Naive thymus-derived CD4-positive, alpha-beta T cell (primary cell): ENCODE measurements around the gene LBX2. TPM values are rescaled to one million over a fixed set of nuclear protein-coding genes. Genes with fewer than 3 reads are reported as not detected.
"Not testable (repeated sequence)": the region's sequence is repeated elsewhere in the genome, so short reads cannot be mapped to it uniquely, and the experiment has no call there.

Experiments
- ATAC-seq: fragments of 150-1000 bp; cut with Tn5 transposase; 2 replicates; pipeline ENCODE4 v1.10.0; 2021; ENCODE audit warnings: mild to moderate bottlenecking, moderate library complexity
- CTCF ChIA-PET: fragments of 350-600 bp; sonication (Branson Sonifier 250); formaldehyde crosslinking; loops from one replicate; lab custom pipeline; 2021; ENCODE audit warnings: antibody characterized with exemption; lab: Charles Lee
- POLR2A ChIA-PET: fragments of 350-600 bp; sonication (Branson Sonifier 250); formaldehyde crosslinking; loops from one replicate; lab custom pipeline; 2021; ENCODE audit warnings: antibody characterized with exemption, inconsistent platforms; lab: Charles Lee
- DNase-seq, 9 donors: peaks; one replicate each; pipeline versions ENCODE4 v3.0.0 to v3.0.0-alpha.2; 2020 to 2022; ENCODE audit warnings: mixed read lengths in 1 of 9
- H3K27ac ChIP-seq: one replicate; pipeline ENCODE4 v1.7.0; 2013; ENCODE audit warnings: mild to moderate bottlenecking, low read depth, low read length, moderate library complexity
- H3K27me3 ChIP-seq, 2 donors: one replicate each; pipeline ENCODE4 v1.7.0; 2013; ENCODE audit warnings: low read length in 2 of 2, mild to moderate bottlenecking in 2 of 2, moderate library complexity in 2 of 2; ENCODE audit not compliant: control insufficient read depth in 2 of 2, insufficient read depth in 2 of 2
- H3K36me3 ChIP-seq, 3 experiments: 1 replicate in 2 of 3; 2 replicates in 1 of 3; pipeline ENCODE4 v1.7.0; 2013; ENCODE audit warnings: low read length in 3 of 3, mild to moderate bottlenecking in 3 of 3, moderate library complexity in 1 of 3; ENCODE audit not compliant: insufficient read depth in 3 of 3, control insufficient read depth in 2 of 3
- H3K4me1 ChIP-seq, 2 donors: one replicate each; pipeline ENCODE4 v1.7.0; 2013; ENCODE audit warnings: low read length in 2 of 2, mild to moderate bottlenecking in 2 of 2, moderate library complexity in 1 of 2; ENCODE audit not compliant: control insufficient read depth in 2 of 2, insufficient read depth in 2 of 2
- H3K4me3 ChIP-seq: 2 replicates; pipeline ENCODE4 v1.7.0; 2013; ENCODE audit warnings: mild to moderate bottlenecking, low read length
- H3K9me3 ChIP-seq, 3 experiments: 1 replicate in 2 of 3; 2 replicates in 1 of 3; pipeline ENCODE4 v1.7.0; 2013; ENCODE audit warnings: low read length in 3 of 3; ENCODE audit not compliant: control insufficient read depth in 2 of 3
- H3K27ac Mint-ChIP-seq, 9 donors: one replicate each; pipeline ENCODE4 v1.8.0; 2020 to 2022; ENCODE audit warnings: mixed read lengths in 9 of 9, mild to moderate bottlenecking in 8 of 9, moderate library complexity in 5 of 9, inconsistent platforms in 2 of 9
- H3K27me3 Mint-ChIP-seq, 5 donors: one replicate each; pipeline ENCODE4 v1.8.0; 2021 to 2022; ENCODE audit warnings: mixed read lengths in 5 of 5, mild to moderate bottlenecking in 1 of 5
- H3K36me3 Mint-ChIP-seq, 5 donors: one replicate each; pipeline ENCODE4 v1.8.0; 2020 to 2022; ENCODE audit warnings: mixed read lengths in 5 of 5, mild to moderate bottlenecking in 3 of 5, inconsistent platforms in 1 of 5
- H3K4me1 Mint-ChIP-seq, 7 donors: one replicate each; pipeline ENCODE4 v1.8.0; 2020 to 2022; ENCODE audit warnings: mixed read lengths in 7 of 7, mild to moderate bottlenecking in 3 of 7, inconsistent platforms in 1 of 7
- H3K4me3 Mint-ChIP-seq, 10 donors: one replicate each; pipeline ENCODE4 v1.8.0; 2020 to 2022; ENCODE audit warnings: mild to moderate bottlenecking in 10 of 10, mixed read lengths in 10 of 10, moderate library complexity in 6 of 10, inconsistent platforms in 2 of 10
- H3K9me3 Mint-ChIP-seq, 11 donors: one replicate each; pipeline ENCODE4 v1.8.0; 2020 to 2022; ENCODE audit warnings: mixed read lengths in 11 of 11, mild to moderate bottlenecking in 4 of 11, inconsistent platforms in 1 of 11, moderate library complexity in 1 of 11
- intact Hi-C, 2 donors: fragments of 100-400 bp; cut with micrococcal nuclease; formaldehyde crosslinking; loops; one replicate each; pipeline ENCODE4 v1.15.1; 2023
- polyA plus RNA-seq, 2 donors: library from polyadenylated mRNA; unstranded; fragments of 300-500 nt; fragmentation: Illumina TruSeq; gene quantifications; one replicate each; pipeline ENCODE4 v1.2.3, GENCODE V29; 2021
- total RNA-seq, 6 experiments: library from RNA in 5 of 6; stranded (reverse) in 5 of 6; gene quantifications; 1 replicate in 5 of 6; 2 replicates in 1 of 6; pipeline ENCODE4 v1.2.3 and lab custom pipeline; 2021 to 2026

The LBX2 gene
- total and polyA plus RNA-seq, 7 experiments from 2014 or later: 0.44 to 0.65 TPM; not detected in 5

- Histone ChIP-seq H3K4me3 (no peak overlapping the region), H3K27me3 (no peaks in the 10 kb centered on the region), H3K9me3 (no peaks in the 10 kb centered on the region), H3K4me1 (no peaks in the 10 kb centered on the region), H3K27ac (no peak overlapping the region), H3K36me3 (peaks cover 5 to 71% (median 8%) of the 10 kb centered on the region in 3 experiments)
- no peak overlapping the region for H3K4me3 Mint-ChIP-seq
- no peak overlapping the region for H3K27ac Mint-ChIP-seq
- intact Hi-C loops: loop anchor here in 1 of 2 donors (10.0 kb wide), 1 partner anchor 1255 kb away; the partner anchor contains the start of genes CCT7 and PRADC1
- POLR2A ChIA-PET: interaction anchor here (1.0 kb wide), 1 partner anchor 17 kb away, joined by 3 read pairs; the partner anchor contains the start of gene MRPL53
- H3K4me1 Mint-ChIP-seq: peaks cover 3 to 13% (median 10%) of the 10 kb centered on the region in 7 donors
- H3K27me3 Mint-ChIP-seq: no peaks in the 10 kb centered on the region
- CTCF ChIA-PET: no interaction called here
- no peak for ATAC-seq
- peaks cover 0 to 2% (median 0%) of the 10 kb centered on the region in 11 donors for H3K9me3 Mint-ChIP-seq
- DNase-seq: no peak
- H3K36me3 Mint-ChIP-seq: peaks cover 18 to 56% (median 27%) of the 10 kb centered on the region in 5 donors
Measured at GRCh38 chr2:74489906-74490305, 9.5 kb downstream of the LBX2 start.

- peaks cover 17 to 51% (median 27%) of the 10 kb centered on the region in 5 donors for H3K36me3 Mint-ChIP-seq
- peaks cover 5 to 65% (median 8%) of the 10 kb centered on the region in 3 experiments for H3K36me3 ChIP-seq
Measured at GRCh38 chr2:74488643-74489481, 10.5 kb downstream of the LBX2 start.

GRCh38 chr2:74486141-74486540 is 13.3 kb downstream of the LBX2 start:
- no peak overlapping the region for H3K27ac Mint-ChIP-seq
- H3K36me3 ChIP-seq: peaks cover 5 to 50% (median 8%) of the 10 kb centered on the region in 3 experiments
- no peaks in the 10 kb centered on the region for H3K27me3 Mint-ChIP-seq
- H3K9me3 ChIP-seq: no peaks in the 10 kb centered on the region
- no peak overlapping the region for H3K4me3 ChIP-seq
- H3K4me3 Mint-ChIP-seq: peak overlapping the region in 1 of 10 donors; percentile 28
- no peak for DNase-seq
- H3K4me1 Mint-ChIP-seq: peaks cover 15 to 40% (median 25%) of the 10 kb centered on the region in 7 donors
- H3K36me3 Mint-ChIP-seq: peaks cover 13 to 30% (median 24%) of the 10 kb centered on the region in 5 donors
- POLR2A ChIA-PET: no interaction called here
- H3K9me3 Mint-ChIP-seq: peaks cover 0 to 2% (median 0%) of the 10 kb centered on the region in 11 donors
- H3K27ac ChIP-seq: no peak overlapping the region
- no peaks in the 10 kb centered on the region for H3K27me3 ChIP-seq
- intact Hi-C loops: loop anchor here in 1 of 2 donors (10.0 kb wide), 1 partner anchor 1251 kb away; the partner anchor contains the start of genes CCT7 and PRADC1
- CTCF ChIA-PET: interaction anchor here (0.6 kb wide), 1 partner anchor 103 kb away, joined by 3 read pairs; no protein-coding TSS in a partner anchor
- no peak for ATAC-seq
- peaks cover 16 to 19% of the 10 kb centered on the region in 2 donors for H3K4me1 ChIP-seq

More at GRCh38 chr2:74488643-74489481, 10.5 kb downstream of the LBX2 start:
- Mint-ChIP-seq H3K9me3 (peaks cover 0 to 2% (median 0%) of the 10 kb centered on the region in 11 donors), H3K27me3 (no peaks in the 10 kb centered on the region), H3K4me1 (peaks cover 3 to 18% (median 10%) of the 10 kb centered on the region in 7 donors), H3K27ac (no peak overlapping the region), H3K4me3 (no peak overlapping the region)
- Histone ChIP-seq H3K4me1 (peaks cover 0 to 3% of the 10 kb centered on the region in 2 donors), H3K9me3 (no peaks in the 10 kb centered on the region), H3K4me3 (no peak overlapping the region), H3K27me3 (no peaks in the 10 kb centered on the region), H3K27ac (no peak overlapping the region)
- intact Hi-C loops: loop anchor here in 1 of 2 donors (10.0 kb wide), 1 partner anchor 1254 kb away; the partner anchor contains the start of genes CCT7 and PRADC1
- DNase-seq (no peak), ATAC-seq (no peak)
- ChIA-PET POLR2A (interaction anchor here (0.5 to 1.0 kb wide), 3 partner anchors 16 to 665 kb away, joined by 3 to 5 read pairs (median 4); partner anchors contain the start of genes MRPL53 and WBP1), CTCF (interaction anchor here (1.3 kb wide), 1 partner anchor 99 kb away, joined by 4 read pairs; no protein-coding TSS in a partner anchor)

GRCh38 chr2:74483675-74484164 is 15.7 kb downstream of the LBX2 start:
- not testable (repeated sequence) for H3K27me3 Mint-ChIP-seq, DNase-seq, H3K27me3 ChIP-seq, H3K9me3 Mint-ChIP-seq, H3K27ac ChIP-seq, ATAC-seq, H3K9me3 ChIP-seq
- H3K27ac Mint-ChIP-seq: peak overlapping the region; percentile 93 to 100 (median 99)
- H3K36me3 ChIP-seq: peaks cover 0 to 41% (median 0%) of the 10 kb centered on the region in 3 experiments
- H3K4me3 Mint-ChIP-seq: peak overlapping the region; percentile 91 to 100 (median 98)
- H3K4me1 Mint-ChIP-seq: peaks cover 21 to 59% (median 41%) of the 10 kb centered on the region in 7 donors
- intact Hi-C loops: loop anchor here (1.0 to 10.0 kb wide), 18 partner anchors 11 to 1249 kb away; partner anchors contain the start of genes AUP1 (in 2 of the 2), C2orf81 (in 2 of the 2), HTRA2 (in 2 of the 2) and MRPL53 (in 2 of the 2)
- POLR2A ChIA-PET: interaction anchor here (0.8 to 6.9 kb wide), 16 partner anchors 8 to 704 kb away, joined by 3 to 197 read pairs (median 6); partner anchors contain the start of genes AUP1, C2orf81, HTRA2 and INO80B
- peak overlapping the region; percentile 99 for H3K4me3 ChIP-seq
- CTCF ChIA-PET: interaction anchor here (0.7 to 6.2 kb wide), 10 partner anchors 20 to 104 kb away, joined by 3 to 59 read pairs (median 9); partner anchors contain the start of genes AUP1, HTRA2, INO80B and WBP1
- H3K4me1 ChIP-seq: peaks cover 22 to 26% of the 10 kb centered on the region in 2 donors
- H3K36me3 Mint-ChIP-seq: peaks cover 4 to 22% (median 12%) of the 10 kb centered on the region in 5 donors

- H3K27ac Mint-ChIP-seq: peak within 1 kb of the TSS; percentile 93 to 100 (median 99)
- intact Hi-C loops: loop anchor here (1.0 to 10.0 kb wide), 18 partner anchors 11 to 1248 kb away; partner anchors contain the start of genes AUP1 (in 2 of the 2), C2orf81 (in 2 of the 2), HTRA2 (in 2 of the 2) and MRPL53 (in 2 of the 2)
- peaks cover 21 to 59% (median 41%) of the 10 kb centered on the region in 7 donors for H3K4me1 Mint-ChIP-seq
- CTCF ChIA-PET: interaction anchor here (0.7 to 6.2 kb wide), 16 partner anchors 10 to 104 kb away, joined by 3 to 59 read pairs (median 6); partner anchors contain the start of genes AUP1, DQX1, HTRA2 and INO80B
- POLR2A ChIA-PET: interaction anchor here (0.8 to 6.9 kb wide), 25 partner anchors 9 to 746 kb away, joined by 3 to 197 read pairs (median 5); partner anchors contain the start of genes AUP1, C2orf81, HTRA2 and INO80B
- peak within 1 kb of the TSS; percentile 85 for H3K27ac ChIP-seq
- H3K4me1 ChIP-seq: peaks cover 22 to 26% of the 10 kb centered on the region in 2 donors
- H3K9me3 Mint-ChIP-seq: no peaks in the 10 kb centered on the region
- ATAC-seq (peak; percentile 96), DNase-seq (peak; percentile 76 to 96 (median 96))
- peak within 1 kb of the TSS; percentile 91 to 100 (median 98) for H3K4me3 Mint-ChIP-seq
- H3K36me3 Mint-ChIP-seq: peaks cover 4 to 22% (median 12%) of the 10 kb centered on the region in 5 donors
- H3K9me3 ChIP-seq: no peaks in the 10 kb centered on the region
- no peaks in the 10 kb centered on the region for H3K27me3 Mint-ChIP-seq
- peak within 1 kb of the TSS; percentile 99 for H3K4me3 ChIP-seq
- no peaks in the 10 kb centered on the region for H3K27me3 ChIP-seq
- H3K36me3 ChIP-seq: peaks cover 0 to 36% (median 0%) of the 10 kb centered on the region in 3 experiments
Measured at GRCh38 chr2:74482801-74483674, 16.4 kb downstream of the LBX2 start, which contains the start of the genes CCDC142 and TTC31. Gene CCDC142 (minus strand): TSS chr2:74482998. CDS start chr2:74482837, 161 bp downstream. Gene TTC31 (plus strand): TSS chr2:74483081. CDS start chr2:74483096, 15 bp downstream.
